DMS 273 (cell line): ENCODE data around the gene PLA2R1.

Source experiments
- DNase-seq: peaks from one replicate; lab custom pipeline; 2025; ENCODE audit not compliant: unreplicated experiment; lab: John Stamatoyannopoulos, UW

The PLA2R1 gene

GRCh38 chr2:160062292-160063005 lies at the start of gene PLA2R1:
PLA2R1 (minus strand) TSS chr2:160062615; CDS start chr2:160062403, 212 bp downstream.
- DNase-seq = peak; percentile 48

- no peak for DNase-seq
Measured at GRCh38 chr2:160110674-160111239, 48.3 kb upstream of the PLA2R1 start.

- DNase-seq = peak; percentile 84
Measured at GRCh38 chr2:160109939-160110673, 47.7 kb upstream of the PLA2R1 start.

- no peak for DNase-seq
Measured at GRCh38 chr2:160109243-160109642, 46.8 kb upstream of the PLA2R1 start.

- DNase-seq = no peak
Measured at GRCh38 chr2:160108646-160109045, 46.2 kb upstream of the PLA2R1 start.

GRCh38 chr2:160105366-160105765 lies 43.0 kb upstream of the PLA2R1 start:
- DNase-seq = no peak

- no peak for DNase-seq
Measured at GRCh38 chr2:160104115-160104514, 41.7 kb upstream of the PLA2R1 start.

GRCh38 chr2:160097326-160097725 lies 34.9 kb upstream of the PLA2R1 start:
- DNase-seq = no peak

GRCh38 chr2:160096409-160096808 lies 34.0 kb upstream of the PLA2R1 start:
- DNase-seq = no peak

GRCh38 chr2:160092445-160092844 lies 30.0 kb upstream of the PLA2R1 start:
- no peak for DNase-seq

- no peak for DNase-seq
Measured at GRCh38 chr2:160091381-160091780, 29.0 kb upstream of the PLA2R1 start.

GRCh38 chr2:160087854-160088745 lies 25.7 kb upstream of the PLA2R1 start:
- peak; percentile 54 for DNase-seq

- DNase-seq = peak; percentile 40
Measured at GRCh38 chr2:160085662-160086061, 23.2 kb upstream of the PLA2R1 start.

- no peak for DNase-seq
Measured at GRCh38 chr2:160077912-160078810, 15.7 kb upstream of the PLA2R1 start.

- peak; percentile 19 for DNase-seq
Measured at GRCh38 chr2:160076914-160077313, 14.5 kb upstream of the PLA2R1 start.

GRCh38 chr2:160076241-160076640 lies 13.8 kb upstream of the PLA2R1 start:
- DNase-seq = no peak

GRCh38 chr2:160075171-160075570 lies 12.8 kb upstream of the PLA2R1 start:
- DNase-seq = no peak

GRCh38 chr2:160073284-160073888 lies 11.0 kb upstream of the PLA2R1 start:
- DNase-seq = no peak

- DNase-seq = peak; percentile 6
Measured at GRCh38 chr2:160068906-160069305, 6.5 kb upstream of the PLA2R1 start.

GRCh38 chr2:160064916-160065315 lies 2.5 kb upstream of the PLA2R1 start:
- DNase-seq = no peak
